Uterus (tissue), 4 donors: ENCODE results near the gene CACNB3. TPM values are rescaled to one million over a fixed set of nuclear protein-coding genes. Genes with fewer than 3 reads are reported as not detected.
"Not testable (repeated sequence)": the region's sequence is repeated elsewhere in the genome, so short reads cannot be mapped to it uniquely, and the experiment has no call there.

ENCODE experiments used
- DNase-seq, 2 donors: peaks; one replicate each; pipeline ENCODE4 v3.0.0-alpha.2; 2019 to 2020
- H3K27ac ChIP-seq, 2 donors: fragments of 200-600 bp; sonication (generic); 1 replicate in 1 of 2; 2 replicates in 1 of 2; pipeline ENCODE4 v1.5.1; 2016 to 2018
- H3K27me3 ChIP-seq, 2 donors: fragments of 200-600 bp; sonication (generic); one replicate each; pipeline ENCODE4 v1.5.1; 2018 to 2019; ENCODE audit warnings: control low read depth in 1 of 2
- H3K36me3 ChIP-seq, 2 donors: fragments of 200-600 bp; sonication (generic); one replicate each; pipeline ENCODE4 v1.5.1; 2019; ENCODE audit warnings: control low read depth in 1 of 2
- H3K4me1 ChIP-seq, 2 donors: fragments of 200-600 bp; sonication (generic); one replicate each; pipeline ENCODE4 v1.5.1; 2018 to 2019; ENCODE audit warnings: control low read depth in 1 of 2
- H3K4me3 ChIP-seq, 2 donors: fragments of 200-600 bp; sonication (generic); 1 replicate in 1 of 2; 2 replicates in 1 of 2; pipeline ENCODE4 v1.5.1; 2018 to 2019; ENCODE audit warnings: mild to moderate bottlenecking in 1 of 2
- H3K9me3 ChIP-seq, 2 donors: fragments of 200-600 bp; sonication (generic); one replicate each; pipeline ENCODE4 v1.5.1; 2019; ENCODE audit warnings: control low read depth in 1 of 2
- POLR2A ChIP-seq, 2 donors: fragments of 450-650 bp; IDR thresholded peaks; one replicate each; pipeline ENCODE4 v1.6.1; 2016; ENCODE audit warnings: antibody characterized with exemption in 2 of 2, mild to moderate bottlenecking in 1 of 2, moderate library complexity in 1 of 2
- intact Hi-C: fragments of 100-400 bp; cut with DNase I; formaldehyde crosslinking; loops from one replicate; pipeline ENCODE4 v1.15.1; 2023; ENCODE audit warnings: low total_unique reads
- microRNA-seq: library from miRNA; unstranded; fragments of <30 nt; microRNA quantifications from one replicate; pipeline ENCODE4, GENCODE V29; 2016; ENCODE audit warnings: borderline microRNAs expressed, borderline replicate concordance
- small RNA-seq: library from RNA; depleted of rRNA; stranded (forward); fragments of <200 nt; gene quantifications from one replicate; pipeline ENCODE3, GENCODE V24; 2016
- total RNA-seq, 4 donors: library from RNA; depleted of rRNA in 3 of 4; stranded (reverse); fragments of >200 nt in 3 of 4; gene quantifications; one replicate each; pipeline versions ENCODE4 v1.1.0 to v1.2.4, GENCODE V29; 2014 to 2023
- TF ChIP-seq, protein P1 (sequence below), 4 experiments: fragments of 200-600 bp in 2 of 4; fragments of 450-650 bp in 2 of 4; sonication (generic) in 2 of 4; IDR thresholded peaks; one replicate each; pipeline ENCODE4 v1.5.1; 2016 to 2019; ENCODE audit warnings: antibody characterized with exemption in 4 of 4, mild to moderate bottlenecking in 2 of 4, moderate library complexity in 1 of 4
- donor health status: DM: yes; HTN: yes; CAD: no.

The CACNB3 gene
- total RNA-seq, 4 donors from 2014 or later: 5.9 to 62.2 (median 22.7) TPM

DNA sequence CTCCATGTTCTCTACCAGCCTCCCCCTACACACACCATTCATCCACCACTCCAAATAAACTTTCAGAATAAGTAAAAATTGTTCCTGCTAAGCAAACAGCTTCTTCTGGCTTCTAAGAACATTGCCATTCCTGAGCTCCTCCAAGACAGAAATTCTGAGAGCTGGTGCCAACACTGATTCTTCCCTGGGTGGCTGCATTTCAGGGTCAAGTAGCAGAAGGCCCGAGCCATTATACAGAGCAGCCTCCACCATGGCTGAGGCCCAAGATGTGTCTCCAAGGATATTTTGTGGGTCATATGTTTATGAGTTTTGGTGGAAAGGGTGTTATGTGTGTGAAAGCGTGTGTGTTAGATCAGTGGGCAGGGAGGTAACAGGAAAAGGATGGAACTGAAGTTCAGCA, 50.9 kb downstream of the CACNB3 start:
- no peak overlapping the region for H3K4me3 ChIP-seq
- no peak overlapping the region for H3K27ac ChIP-seq
- no peak for DNase-seq
- no peaks in the 10 kb centered on the region for H3K36me3 ChIP-seq
- H3K4me1 ChIP-seq: no peaks in the 10 kb centered on the region
- no peak for TF ChIP-seq POLR2A (IDR thresholded peaks at IDR 0.05)
- intact Hi-C loops: no loop called here
- H3K27me3 ChIP-seq: no peaks in the 10 kb centered on the region
- no peaks in the 10 kb centered on the region for H3K9me3 ChIP-seq

DNA sequence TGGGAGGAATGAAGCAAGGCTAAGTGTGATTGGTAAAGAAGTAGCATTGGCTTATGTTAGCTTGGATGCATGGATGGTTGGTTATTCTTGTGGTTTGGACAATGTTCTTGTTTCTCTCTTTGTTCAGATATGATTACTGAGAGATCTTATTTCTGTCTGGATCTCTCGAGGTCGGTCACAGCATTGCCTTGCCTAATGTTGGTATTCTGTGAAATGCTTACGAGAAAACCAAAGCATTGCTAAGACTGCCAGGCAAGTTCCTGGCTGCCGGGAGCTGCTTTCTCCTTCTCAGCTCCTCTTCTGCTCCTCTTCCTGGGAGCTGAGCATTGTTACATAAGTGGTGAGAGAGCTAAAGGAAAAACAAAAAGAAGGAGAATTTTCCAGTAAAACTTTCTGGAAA, 54.8 kb downstream of the CACNB3 start:
- H3K27me3 ChIP-seq: no peaks in the 10 kb centered on the region
- TF ChIP-seq POLR2A (IDR thresholded peaks at IDR 0.05): no peak
- TF ChIP-seq, protein P1, sequence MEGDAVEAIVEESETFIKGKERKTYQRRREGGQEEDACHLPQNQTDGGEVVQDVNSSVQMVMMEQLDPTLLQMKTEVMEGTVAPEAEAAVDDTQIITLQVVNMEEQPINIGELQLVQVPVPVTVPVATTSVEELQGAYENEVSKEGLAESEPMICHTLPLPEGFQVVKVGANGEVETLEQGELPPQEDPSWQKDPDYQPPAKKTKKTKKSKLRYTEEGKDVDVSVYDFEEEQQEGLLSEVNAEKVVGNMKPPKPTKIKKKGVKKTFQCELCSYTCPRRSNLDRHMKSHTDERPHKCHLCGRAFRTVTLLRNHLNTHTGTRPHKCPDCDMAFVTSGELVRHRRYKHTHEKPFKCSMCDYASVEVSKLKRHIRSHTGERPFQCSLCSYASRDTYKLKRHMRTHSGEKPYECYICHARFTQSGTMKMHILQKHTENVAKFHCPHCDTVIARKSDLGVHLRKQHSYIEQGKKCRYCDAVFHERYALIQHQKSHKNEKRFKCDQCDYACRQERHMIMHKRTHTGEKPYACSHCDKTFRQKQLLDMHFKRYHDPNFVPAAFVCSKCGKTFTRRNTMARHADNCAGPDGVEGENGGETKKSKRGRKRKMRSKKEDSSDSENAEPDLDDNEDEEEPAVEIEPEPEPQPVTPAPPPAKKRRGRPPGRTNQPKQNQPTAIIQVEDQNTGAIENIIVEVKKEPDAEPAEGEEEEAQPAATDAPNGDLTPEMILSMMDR (IDR thresholded peaks at IDR 0.05): no peak
- H3K4me3 ChIP-seq: no peak overlapping the region
- no peak overlapping the region for H3K27ac ChIP-seq
- intact Hi-C loops: no loop called here
- no peaks in the 10 kb centered on the region for H3K4me1 ChIP-seq
- no peaks in the 10 kb centered on the region for H3K9me3 ChIP-seq
- H3K36me3 ChIP-seq: no peaks in the 10 kb centered on the region
- no peak for DNase-seq

DNA sequence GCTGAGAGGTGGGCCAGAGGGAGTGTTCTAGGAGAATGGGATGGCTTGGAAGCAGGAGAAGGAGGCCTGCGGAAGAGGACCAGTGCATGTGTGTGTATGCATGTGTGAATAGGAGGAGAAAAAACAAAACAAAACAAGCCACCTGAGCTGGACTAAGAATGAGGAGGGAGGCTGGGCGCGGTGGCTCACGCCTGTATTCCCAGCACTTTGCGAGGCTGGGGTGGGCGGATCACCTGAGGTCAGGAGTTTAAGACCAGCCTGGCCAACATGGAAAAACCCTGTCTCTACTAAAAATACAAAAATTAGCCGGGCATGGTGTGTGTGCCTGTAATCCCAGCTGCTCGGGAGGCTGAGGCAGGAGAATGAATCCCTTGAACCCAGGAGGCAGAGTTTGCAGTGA, 55.2 kb downstream of the CACNB3 start:
- H3K4me3 ChIP-seq, intact Hi-C loops, H3K36me3 ChIP-seq, H3K9me3 ChIP-seq, H3K27me3 ChIP-seq, DNase-seq, H3K4me1 ChIP-seq, H3K27ac ChIP-seq: not testable (repeated sequence)

DNA sequence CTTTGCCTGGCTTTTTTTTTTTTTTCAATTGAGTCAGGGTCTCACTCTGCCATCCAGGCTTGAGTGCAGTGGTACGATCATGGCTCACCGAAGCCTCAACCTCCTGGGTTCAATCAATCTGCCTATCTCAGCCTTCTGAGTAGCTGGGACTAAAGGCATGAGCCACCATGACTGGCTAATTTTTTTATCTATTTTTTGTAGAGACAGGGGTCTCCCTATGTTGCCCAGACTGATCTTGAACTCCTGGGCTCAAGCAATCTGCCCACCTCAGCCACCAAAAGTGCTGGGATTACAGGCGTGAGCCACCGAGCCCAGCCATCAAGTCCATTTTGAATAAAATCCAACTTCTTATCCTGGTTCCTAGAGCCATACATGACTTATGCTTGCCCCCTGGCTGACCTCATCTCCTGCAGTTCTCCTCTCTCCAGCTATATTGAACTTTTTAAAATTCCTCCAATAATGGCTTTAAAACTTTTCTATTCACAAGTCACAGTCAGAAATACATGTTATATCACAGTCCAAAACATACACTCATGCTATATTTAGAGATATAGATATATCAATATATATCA, 57.7 kb downstream of the CACNB3 start:
- DNase-seq: no peak
- Histone ChIP-seq H3K27me3 (no peaks in the 10 kb centered on the region), H3K36me3 (no peaks in the 10 kb centered on the region), H3K9me3 (no peaks in the 10 kb centered on the region), H3K27ac (no peak overlapping the region), H3K4me1 (no peaks in the 10 kb centered on the region), H3K4me3 (no peak overlapping the region)
- intact Hi-C loops: no loop called here
- TF ChIP-seq POLR2A (IDR thresholded peaks at IDR 0.05): no peak
- TF ChIP-seq, protein P1 (IDR thresholded peaks at IDR 0.05): no peak

Small RNAs within 50 kb of the gene (microRNA-seq; reads per million reads assigned to microRNA genes)
- not detected for gene MIR4701

Small RNAs within 50 kb of the gene (small RNA-seq; reads per million reads assigned to genes)
- gene MIR4701: not detected
- not detected for gene RF00019

Other genes with a start within 250 kb of the CACNB3 start
- gene LALBA, start 248.4 kb upstream of the CACNB3 start, total RNA-seq: not detected
- gene KANSL2, start 136.3 kb upstream of the CACNB3 start, total RNA-seq: 100 to 1,000 TPM in 1 of 4 donors, 10 to 100 TPM in 3; 34.1 to 431 (median 59.3) TPM
- 10 to 100 TPM; 17.4 to 46.8 (median 33.9) TPM for gene CCNT1, start 101.8 kb upstream of the CACNB3 start, total RNA-seq
- 10 to 100 TPM; 10.6 to 75.8 (median 55.0) TPM for gene ADCY6, start 29.4 kb upstream of the CACNB3 start, total RNA-seq
- 100 to 1,000 TPM in 1 of 4 donors, 10 to 100 TPM in 3; 43.8 to 238 (median 81.8) TPM for gene DDX23, start 33.7 kb downstream of the CACNB3 start, total RNA-seq
- gene RND1, start 47.4 kb downstream of the CACNB3 start, total RNA-seq: 10 to 100 TPM in 1 of 4 donors, under 1 TPM in 1, not detected in 2; 0.88 to 22.1 TPM
- 10 to 100 TPM in 1 of 4 donors, 1 to 10 TPM in 3; 1.2 to 22.0 (median 5.5) TPM for gene FKBP11, start 107.0 kb downstream of the CACNB3 start, total RNA-seq
- gene ARF3, start 139.0 kb downstream of the CACNB3 start, total RNA-seq: 100 to 1,000 TPM in 1 of 4 donors, 10 to 100 TPM in 2, 1 to 10 TPM in 1; 6.9 to 117 (median 29.7) TPM
- under 1 TPM in 1 of 4 donors, not detected in 3; 0.35 TPM for gene WNT10B, start 153.2 kb downstream of the CACNB3 start, total RNA-seq
- not detected for gene WNT1, start 159.8 kb downstream of the CACNB3 start, total RNA-seq
- gene DDN, start 180.9 kb downstream of the CACNB3 start, total RNA-seq: under 1 TPM in 1 of 4 donors, not detected in 3; 0.18 TPM
- 10 to 100 TPM; 34.7 to 46.6 (median 39.6) TPM for gene PRKAG1, start 200.3 kb downstream of the CACNB3 start, total RNA-seq
- gene KMT2D, start 242.3 kb downstream of the CACNB3 start, total RNA-seq: 100 to 1,000 TPM in 1 of 4 donors, 10 to 100 TPM in 3; 22.3 to 138 (median 38.2) TPM